SK-N-SH treated with all-trans-retinoic acid at 6 μM for 48 hours (cell line): Measurements from ENCODE around the gene NAA15.

ENCODE experiments used
- BACH2 ChIP-seq: fragments of 250-450 bp; sonication (Bioruptor Pico); IDR thresholded peaks from 2 replicates; pipeline ENCODE4 v1.9.0; 2021; ENCODE audit warnings: mild to moderate bottlenecking, borderline replicate concordance
- CREB5 ChIP-seq: fragments of 250-450 bp; sonication (Bioruptor Pico); IDR thresholded peaks from 2 replicates; pipeline ENCODE4 v1.5.1; 2020; ENCODE audit warnings: low read depth, mild to moderate bottlenecking, moderate library complexity
- PATZ1 ChIP-seq: fragments of 250-450 bp; sonication (Bioruptor Pico); IDR thresholded peaks from 2 replicates; pipeline ENCODE4 v1.8.0; 2020; ENCODE audit warnings: mild to moderate bottlenecking, moderate library complexity, borderline replicate concordance
- PPARA ChIP-seq: fragments of 250-450 bp; sonication (Bioruptor Pico); IDR thresholded peaks from 2 replicates; pipeline ENCODE4 v1.5.0; 2020; ENCODE audit warnings: mild to moderate bottlenecking, borderline replicate concordance
- RARB ChIP-seq: fragments of 250-450 bp; sonication (Bioruptor Pico); IDR thresholded peaks from 2 replicates; pipeline ENCODE4 v1.8.0; 2021; ENCODE audit warnings: mild to moderate bottlenecking, moderate library complexity

GRCh38 chr4:139361301-139361700 lies 60.0 kb downstream of the NAA15 start:
- TF ChIP-seq BACH2 (CRISPR knock-in tag) (no peak), CREB5 (CRISPR knock-in tag) (no peak), PATZ1 (CRISPR knock-in tag) (no peak), PPARA (CRISPR knock-in tag) (no peak), RARB (CRISPR knock-in tag) (no peak)
